Measurements from ENCODE around the gene ARFGEF2. TPM values are rescaled to one million over a fixed set of nuclear protein-coding genes. Genes with fewer than 3 reads are reported as not detected.

The ARFGEF2 gene
- total and polyA plus RNA-seq, 2 donors (not counting 3 experiments of a cell fraction or from before 2014, with no cell fraction given): 12.7 to 32.6 TPM

GRCh38 chr20:49037962-49038387, 116.5 kb downstream of the ARFGEF2 start:
- H3K27me3 ChIP-seq (ENCODE audit: control insufficient read depth in 2 of 2, insufficient read depth in 2 of 2, low read length in 2 of 2): no peaks in the 10 kb centered on the region
- no peak overlapping the region for H2AFZ ChIP-seq (ENCODE audit: low read depth, low read length)
- no peak overlapping the region for H3K9ac ChIP-seq (replicated peaks; ENCODE audit: extremely low read depth, insufficient read depth, low read length)
- FAIRE-seq (no peak), DNase-seq (ENCODE audit: low read depth, low spot score) (no peak)
- no peak overlapping the region for H3K4me2 ChIP-seq (ENCODE audit: insufficient read depth, low read length)
- H3K27ac ChIP-seq (ENCODE audit: insufficient read depth, low read depth, low read length): no peak overlapping the region
- TF ChIP-seq EZH2 (IDR thresholded peaks at IDR 0.05; ENCODE audit: borderline replicate concordance, low read depth, low read length, severe bottlenecking) (no peak), POLR2AphosphoS5 (IDR thresholded peaks at IDR 0.05; ENCODE audit: insufficient read depth, low read depth, low read length) (no peak), POLR2A (IDR thresholded peaks at IDR 0.05; ENCODE audit: low read depth, low read length) (no peak), JUN (IDR thresholded peaks at IDR 0.05; ENCODE audit: borderline replicate concordance, insufficient read depth, insufficient read length, low read depth) (no peak), CTCF (IDR thresholded peaks at IDR 0.05; ENCODE audit: extremely low read depth in 1 of 2, insufficient read depth in 1 of 2, low read depth in 1 of 2, low read length in 2 of 2) (no peak), MYC (IDR thresholded peaks at IDR 0.05; ENCODE audit: low read depth, low read length) (no peak), MAX (IDR thresholded peaks at IDR 0.05; ENCODE audit: insufficient read depth, insufficient read length) (no peak), FOS (IDR thresholded peaks at IDR 0.05; ENCODE audit: borderline replicate concordance, insufficient read depth, low read length) (no peak), GATA2 (IDR thresholded peaks at IDR 0.05; ENCODE audit: insufficient read depth, insufficient read length, low read depth, low read length) (no peak)
- dilution Hi-C loops (cut with MboI; ENCODE audit: extremely low pct_ligation_motif_present, low sequenced_read_pairs) (no loop called here), intact Hi-C loops (cut with micrococcal nuclease) (no loop called here)
- H3K9me3 ChIP-seq (replicated peaks; ENCODE audit: control insufficient read depth, insufficient read depth, low read length): no peaks in the 10 kb centered on the region
- H3K36me3 ChIP-seq (ENCODE audit: control insufficient read depth in 2 of 2, extremely low read depth in 1 of 2, insufficient read depth in 2 of 2, low read length in 2 of 2): peaks cover 5 to 10% of the 10 kb centered on the region in 2 experiments
- ChIA-PET CTCF (interaction anchor here (0.9 to 1.6 kb wide), 2 partner anchors 8 to 9 kb away, joined by 3 to 5 read pairs; partner anchors contain the start of gene CSE1L), POLR2A (interaction anchor here (0.6 kb wide), 1 partner anchor 12 kb away, joined by 3 read pairs; no protein-coding TSS in a partner anchor)
- no peak overlapping the region for H3K4me3 ChIP-seq (replicated peaks in 1 of 3; ENCODE audit: insufficient read depth in 1 of 3, low read depth in 1 of 3, low read length in 3 of 3)
- H3K9me1 ChIP-seq (replicated peaks; ENCODE audit: control insufficient read depth, extremely low read depth, insufficient read depth, low read length): no peaks in the 10 kb centered on the region
- no peaks in the 10 kb centered on the region for H3K4me1 ChIP-seq (ENCODE audit: control insufficient read depth, extremely low read depth, insufficient read depth, low read length)
- no peaks in the 10 kb centered on the region for H4K20me1 ChIP-seq (replicated peaks; ENCODE audit: control insufficient read depth, extremely low read depth, insufficient read depth, low read length)
- BruUV-seq (replicated peaks): no TSS peak
- H3K79me2 ChIP-seq (ENCODE audit: control insufficient read depth, insufficient read depth, low read length): no peaks in the 10 kb centered on the region
